Measurements from ENCODE around the gene PCSK4.

DNA sequence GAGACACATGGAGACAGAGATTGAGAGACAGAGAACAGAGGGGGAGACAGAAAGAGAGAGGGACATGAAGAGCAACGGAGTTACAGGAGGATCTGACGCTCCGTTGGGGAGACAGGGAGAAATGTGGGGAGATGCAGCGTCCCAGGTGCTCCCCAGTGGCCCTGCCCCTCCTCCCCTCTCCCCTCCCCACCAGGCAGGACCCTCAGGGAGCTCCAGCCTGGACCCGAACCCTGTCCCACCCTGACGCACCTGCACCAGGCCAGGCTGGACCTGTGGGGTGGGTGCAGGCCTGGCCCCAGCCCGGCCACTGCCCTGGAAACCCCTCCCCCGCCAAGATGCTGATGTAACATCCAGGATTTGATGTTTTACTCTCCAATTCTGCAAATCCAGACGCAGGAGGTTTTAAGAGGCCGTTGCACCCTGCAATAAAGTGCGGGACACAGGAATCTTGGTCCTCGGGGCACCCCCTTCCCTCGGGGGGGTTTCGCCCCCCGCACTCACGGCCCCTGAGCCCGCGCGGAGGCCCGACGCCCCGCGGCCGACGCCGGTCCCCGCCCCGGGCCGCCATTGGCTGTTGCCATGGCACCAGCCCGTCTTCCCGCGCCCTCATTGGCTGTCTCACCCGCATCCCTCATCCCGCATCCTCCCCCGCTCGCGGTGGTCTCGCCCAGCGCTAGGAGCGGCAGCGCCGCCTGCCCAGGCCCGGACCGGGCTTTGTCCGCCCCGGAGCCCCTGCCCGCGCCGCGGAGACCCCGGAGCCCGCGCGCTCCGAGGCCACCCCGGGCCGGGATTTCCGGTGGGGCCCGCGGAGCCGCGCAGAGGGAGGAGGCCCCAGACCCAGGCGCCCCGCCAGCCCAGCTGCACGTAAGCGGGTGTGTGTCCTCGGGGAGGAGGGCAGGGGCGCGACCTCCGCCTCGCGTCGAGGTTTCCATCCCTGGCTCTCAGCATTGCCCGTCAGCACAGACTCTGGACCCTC lies 40.4 kb downstream of the PCSK4 start, which contains the start of gene APC2:
- TF ChIP-seq CTCF (IDR thresholded peaks at IDR 0.05; ENCODE audit: extremely low read depth in 1 of 2, insufficient read depth in 1 of 2, low read depth in 1 of 2, low read length in 2 of 2) (no peak), JUN (IDR thresholded peaks at IDR 0.05; ENCODE audit: borderline replicate concordance, insufficient read depth, insufficient read length, low read depth) (no peak), MYC (IDR thresholded peaks at IDR 0.05; ENCODE audit: low read depth, low read length) (no peak), FOS (IDR thresholded peaks at IDR 0.05; ENCODE audit: borderline replicate concordance, insufficient read depth, low read length) (no peak)

Measured in endothelial cell of umbilical vein (primary cell).